Activated B cell treated with CpG ODN at 0.5 μM for 24 hours (primary cell): ENCODE data around the gene PARP4. TPM values are rescaled to one million over a fixed set of nuclear protein-coding genes. Genes with fewer than 3 reads are reported as not detected.
"Not testable (repeated sequence)": the region's sequence is repeated elsewhere in the genome, so short reads cannot be mapped to it uniquely, and the experiment has no call there.

Source experiments
- ATAC-seq: fragments of 200-7000 bp; cut with Tn5 transposase; one replicate; pipeline ENCODE4 v1.10.0; 2021; ENCODE audit warnings: low read depth, mild to moderate bottlenecking, moderate library complexity
- CTCF ChIA-PET: fragments of 350-600 bp; sonication (Branson Sonifier 250); formaldehyde crosslinking; loops from one replicate; lab custom pipeline; 2021; ENCODE audit warnings: antibody characterized with exemption; lab: Charles Lee
- POLR2A ChIA-PET: fragments of 350-600 bp; sonication (Branson Sonifier 250); formaldehyde crosslinking; loops from one replicate; lab custom pipeline; 2021; ENCODE audit warnings: antibody characterized with exemption; lab: Charles Lee
- DNase-seq: peaks from one replicate; pipeline ENCODE4 v3.0.0; 2022
- H3K27ac Mint-ChIP-seq: one replicate; pipeline ENCODE4 v1.8.0; 2020; ENCODE audit warnings: mixed read lengths
- H3K27me3 Mint-ChIP-seq: one replicate; pipeline ENCODE4 v1.8.0; 2021; ENCODE audit warnings: mixed read lengths
- H3K36me3 Mint-ChIP-seq: one replicate; pipeline ENCODE4 v1.8.0; 2021; ENCODE audit warnings: low read depth, mixed read lengths
- H3K4me1 Mint-ChIP-seq: one replicate; pipeline ENCODE4 v1.8.0; 2021; ENCODE audit warnings: mixed read lengths
- H3K4me3 Mint-ChIP-seq: one replicate; pipeline ENCODE4 v1.8.0; 2020; ENCODE audit warnings: mild to moderate bottlenecking, mixed read lengths
- H3K9me3 Mint-ChIP-seq: one replicate; pipeline ENCODE4 v1.8.0; 2020; ENCODE audit warnings: mixed read lengths
- intact Hi-C: fragments of 100-400 bp; cut with micrococcal nuclease; formaldehyde crosslinking; loops from one replicate; pipeline ENCODE4 v1.15.1; 2024
- total RNA-seq: library from RNA; stranded (reverse); gene quantifications from 2 replicates; pipeline ENCODE4 v1.2.3, GENCODE V29; 2022
- TF ChIP-seq, protein P1 (sequence below): fragments of 200-600 bp; IDR thresholded peaks from one replicate; pipeline ENCODE4 v1.8.0; 2022; ENCODE audit warnings: antibody characterized with exemption, mild to moderate bottlenecking

PARP4 gene
- total RNA-seq, 1 donor from 2014 or later: 56.7 TPM

DNA sequence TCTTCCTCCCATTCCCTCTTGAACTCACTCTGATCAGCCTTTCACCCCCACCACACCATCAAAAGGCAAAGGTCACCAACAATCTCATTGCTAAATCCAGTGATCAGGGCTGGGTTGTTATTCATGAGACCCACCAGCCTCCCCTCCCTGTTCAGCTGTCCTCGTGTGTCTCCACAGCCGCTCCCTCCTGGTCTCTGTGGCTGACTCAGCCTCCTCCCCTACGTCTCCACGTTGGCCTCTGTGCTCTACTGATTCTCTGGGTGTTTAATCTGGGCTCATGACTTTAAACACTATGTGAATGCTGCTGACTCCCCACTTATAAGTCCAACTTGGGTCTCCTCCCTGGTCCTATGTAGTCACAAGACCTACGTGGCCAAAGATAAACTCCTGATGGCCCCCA, 38.9 kb downstream of the PARP4 start:
- H3K9me3 Mint-ChIP-seq: no peaks in the 10 kb centered on the region
- no peaks in the 10 kb centered on the region for H3K4me1 Mint-ChIP-seq
- H3K36me3 Mint-ChIP-seq: peaks cover 88% of the 10 kb centered on the region
- ATAC-seq (no peak), DNase-seq (no peak)
- no peak overlapping the region for H3K4me3 Mint-ChIP-seq
- CTCF ChIA-PET: no interaction called here
- H3K27ac Mint-ChIP-seq: no peak overlapping the region
- intact Hi-C loops: no loop called here
- no peaks in the 10 kb centered on the region for H3K27me3 Mint-ChIP-seq
- TF ChIP-seq, protein P1, sequence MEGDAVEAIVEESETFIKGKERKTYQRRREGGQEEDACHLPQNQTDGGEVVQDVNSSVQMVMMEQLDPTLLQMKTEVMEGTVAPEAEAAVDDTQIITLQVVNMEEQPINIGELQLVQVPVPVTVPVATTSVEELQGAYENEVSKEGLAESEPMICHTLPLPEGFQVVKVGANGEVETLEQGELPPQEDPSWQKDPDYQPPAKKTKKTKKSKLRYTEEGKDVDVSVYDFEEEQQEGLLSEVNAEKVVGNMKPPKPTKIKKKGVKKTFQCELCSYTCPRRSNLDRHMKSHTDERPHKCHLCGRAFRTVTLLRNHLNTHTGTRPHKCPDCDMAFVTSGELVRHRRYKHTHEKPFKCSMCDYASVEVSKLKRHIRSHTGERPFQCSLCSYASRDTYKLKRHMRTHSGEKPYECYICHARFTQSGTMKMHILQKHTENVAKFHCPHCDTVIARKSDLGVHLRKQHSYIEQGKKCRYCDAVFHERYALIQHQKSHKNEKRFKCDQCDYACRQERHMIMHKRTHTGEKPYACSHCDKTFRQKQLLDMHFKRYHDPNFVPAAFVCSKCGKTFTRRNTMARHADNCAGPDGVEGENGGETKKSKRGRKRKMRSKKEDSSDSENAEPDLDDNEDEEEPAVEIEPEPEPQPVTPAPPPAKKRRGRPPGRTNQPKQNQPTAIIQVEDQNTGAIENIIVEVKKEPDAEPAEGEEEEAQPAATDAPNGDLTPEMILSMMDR: no peak
- POLR2A ChIA-PET: no interaction called here

DNA sequence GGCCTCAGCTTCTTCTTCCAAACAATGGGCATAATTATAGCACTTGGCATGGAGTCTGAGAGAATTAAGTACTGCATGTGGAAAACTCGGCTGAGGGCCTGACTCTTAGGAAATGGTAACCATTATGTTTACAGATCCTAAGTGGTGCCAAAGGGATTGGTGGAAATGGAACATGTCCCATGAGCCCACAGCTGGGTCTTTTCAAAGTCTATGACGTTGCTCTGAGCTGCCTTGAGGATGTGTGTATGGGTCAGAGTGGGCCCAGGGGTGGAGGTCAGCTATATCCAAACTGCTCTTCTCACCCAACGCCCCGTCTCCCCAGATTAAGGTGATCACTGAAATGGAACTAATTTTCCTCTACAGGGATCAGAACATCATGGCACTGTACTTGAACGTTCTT, 40.4 kb downstream of the PARP4 start:
- H3K27ac Mint-ChIP-seq, intact Hi-C loops, H3K27me3 Mint-ChIP-seq, ATAC-seq, DNase-seq, H3K4me1 Mint-ChIP-seq, POLR2A ChIA-PET, H3K9me3 Mint-ChIP-seq, H3K4me3 Mint-ChIP-seq, CTCF ChIA-PET: not testable (repeated sequence)
- peaks cover 94% of the 10 kb centered on the region for H3K36me3 Mint-ChIP-seq

DNA sequence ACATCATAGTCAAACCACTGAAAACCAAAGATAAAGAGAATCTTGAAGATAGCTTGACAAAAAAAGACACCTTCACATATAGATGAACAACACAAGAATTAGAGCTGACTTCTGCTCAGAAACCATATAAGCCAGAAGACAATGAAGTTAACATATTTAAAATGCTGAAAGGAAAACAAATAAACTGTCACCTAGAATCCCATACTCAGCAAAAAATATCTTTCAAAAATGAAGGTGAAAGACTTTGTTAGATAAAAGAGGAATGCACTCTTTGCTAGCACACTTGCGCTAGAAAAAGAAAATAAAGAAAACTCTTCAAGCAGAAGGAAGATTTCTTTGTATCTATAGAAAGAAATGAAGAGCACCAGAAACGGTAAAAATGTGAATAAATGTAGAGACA, 49.5 kb downstream of the PARP4 start:
- H3K27ac Mint-ChIP-seq: no peak overlapping the region
- peaks cover 86% of the 10 kb centered on the region for H3K36me3 Mint-ChIP-seq
- DNase-seq (no peak), ATAC-seq (no peak)
- ChIA-PET CTCF (no interaction called here), POLR2A (no interaction called here)
- no peaks in the 10 kb centered on the region for H3K4me1 Mint-ChIP-seq
- TF ChIP-seq, protein P1: no peak
- intact Hi-C loops: no loop called here
- H3K9me3 Mint-ChIP-seq: no peaks in the 10 kb centered on the region
- no peak overlapping the region for H3K4me3 Mint-ChIP-seq
- no peaks in the 10 kb centered on the region for H3K27me3 Mint-ChIP-seq

DNA sequence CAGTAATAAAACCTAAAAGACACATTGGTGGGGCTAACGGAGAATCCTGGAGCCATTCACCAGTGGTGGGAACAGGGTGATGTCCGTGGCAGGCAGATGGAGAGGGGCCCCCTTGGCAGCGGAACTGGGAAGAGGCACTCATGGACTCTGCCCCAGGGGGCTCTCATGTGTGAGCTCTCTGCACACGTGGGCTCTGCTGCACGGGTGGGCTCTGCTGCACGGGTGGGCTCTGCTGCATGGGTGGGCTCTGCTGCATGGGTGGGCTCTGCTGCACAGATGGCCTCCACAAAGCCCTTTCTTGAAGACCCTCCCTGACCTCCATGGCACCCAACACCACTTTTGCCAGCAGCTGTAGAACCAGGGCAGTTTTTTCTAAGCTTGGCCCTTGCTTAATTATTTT, 52.3 kb downstream of the PARP4 start:
- DNase-seq: no peak
- ChIA-PET CTCF (no interaction called here), POLR2A (no interaction called here)
- Mint-ChIP-seq H3K27me3 (no peaks in the 10 kb centered on the region), H3K4me3 (no peak overlapping the region), H3K36me3 (peaks cover 84% of the 10 kb centered on the region), H3K27ac (no peak overlapping the region), H3K9me3 (no peaks in the 10 kb centered on the region), H3K4me1 (no peaks in the 10 kb centered on the region)
- ATAC-seq: no peak
- TF ChIP-seq, protein P1: no peak
- intact Hi-C loops: no loop called here

DNA sequence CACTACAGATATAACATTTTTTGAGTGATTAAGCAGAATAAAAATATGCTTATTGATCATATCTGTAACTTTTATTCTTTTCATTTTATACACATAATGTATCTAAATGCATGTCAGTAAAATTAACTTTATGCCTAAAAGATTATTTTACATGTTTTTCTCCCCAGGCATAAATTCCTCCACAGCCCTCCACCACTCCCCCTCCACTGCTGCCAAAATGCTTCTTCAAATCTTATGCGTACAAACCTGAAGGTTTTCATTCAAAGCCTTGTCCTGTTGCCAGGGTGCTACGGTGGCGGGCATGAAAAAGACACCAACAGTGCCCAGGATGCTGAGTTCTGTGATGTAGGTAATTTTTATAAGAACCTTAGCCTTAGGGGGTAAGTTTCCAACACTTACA, 52.9 kb downstream of the PARP4 start:
- no peak overlapping the region for H3K27ac Mint-ChIP-seq
- H3K36me3 Mint-ChIP-seq: peaks cover 83% of the 10 kb centered on the region
- no peak overlapping the region for H3K4me3 Mint-ChIP-seq
- DNase-seq (no peak), ATAC-seq (no peak)
- ChIA-PET CTCF (no interaction called here), POLR2A (no interaction called here)
- no peaks in the 10 kb centered on the region for H3K27me3 Mint-ChIP-seq
- TF ChIP-seq, protein P1: no peak
- intact Hi-C loops: no loop called here
- no peaks in the 10 kb centered on the region for H3K4me1 Mint-ChIP-seq
- no peaks in the 10 kb centered on the region for H3K9me3 Mint-ChIP-seq

DNA sequence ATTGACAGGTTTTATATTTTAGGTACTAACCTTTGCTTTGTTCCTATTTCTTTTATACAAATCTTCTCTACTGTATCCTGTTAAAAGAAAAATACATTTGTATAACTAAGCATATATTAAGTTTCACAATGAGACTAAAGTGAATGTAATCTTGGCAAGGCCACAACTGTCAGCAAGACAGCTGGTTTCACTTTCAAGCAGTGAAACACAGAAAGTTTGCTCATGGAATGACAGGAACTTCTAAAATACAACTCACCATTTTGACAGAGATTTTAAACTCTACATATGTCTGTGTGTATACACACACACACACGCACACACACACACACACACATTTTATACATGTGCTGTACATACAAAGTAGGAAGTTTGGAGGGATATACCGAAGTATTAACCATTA, 53.3 kb downstream of the PARP4 start:
- no peak overlapping the region for H3K4me3 Mint-ChIP-seq
- no peak overlapping the region for H3K27ac Mint-ChIP-seq
- intact Hi-C loops: no loop called here

More for the DNA sequence above, 53.3 kb downstream of the PARP4 start:
- DNase-seq (no peak), ATAC-seq (no peak)
- H3K27me3 Mint-ChIP-seq: no peaks in the 10 kb centered on the region
- ChIA-PET CTCF (no interaction called here), POLR2A (no interaction called here)
- TF ChIP-seq, protein P1: no peak
- no peaks in the 10 kb centered on the region for H3K9me3 Mint-ChIP-seq
- H3K4me1 Mint-ChIP-seq: no peaks in the 10 kb centered on the region
- H3K36me3 Mint-ChIP-seq: peaks cover 83% of the 10 kb centered on the region
